Osteocyte (in vitro differentiated cells): ENCODE results near the gene CMC4. TPM values are rescaled to one million over a fixed set of nuclear protein-coding genes. Genes with fewer than 3 reads are reported as not detected.

Source experiments
- DNase-seq: peaks from one replicate; pipeline ENCODE4 v3.0.0; 2021; ENCODE audit warnings: mixed read lengths; ENCODE audit not compliant: unreplicated experiment; ENCODE audit errors: extremely low spot score
- H3K27ac Mint-ChIP-seq: one replicate; pipeline ENCODE4 v1.8.0; 2021; ENCODE audit warnings: mild to moderate bottlenecking, mixed read lengths; ENCODE audit not compliant: unreplicated experiment
- H3K27me3 Mint-ChIP-seq: one replicate; pipeline ENCODE4 v1.8.0; 2021; ENCODE audit warnings: mixed read lengths; ENCODE audit not compliant: unreplicated experiment
- H3K36me3 Mint-ChIP-seq: one replicate; pipeline ENCODE4 v1.8.0; 2021; ENCODE audit warnings: mixed read lengths; ENCODE audit not compliant: unreplicated experiment
- H3K4me1 Mint-ChIP-seq: one replicate; pipeline ENCODE4 v1.8.0; 2021; ENCODE audit warnings: mixed read lengths; ENCODE audit not compliant: unreplicated experiment
- H3K4me3 Mint-ChIP-seq: one replicate; pipeline ENCODE4 v1.8.0; 2021; ENCODE audit warnings: mild to moderate bottlenecking, moderate library complexity, mixed read lengths; ENCODE audit not compliant: unreplicated experiment
- H3K9me3 Mint-ChIP-seq: one replicate; pipeline ENCODE4 v1.8.0; 2021; ENCODE audit warnings: mixed read lengths; ENCODE audit not compliant: unreplicated experiment
- CTCF ChIP-seq: fragments of 200-600 bp; sonication (generic); IDR thresholded peaks from 2 replicates; pipeline ENCODE4 v1.5.0; 2021; ENCODE audit warnings: antibody characterized with exemption, mild to moderate bottlenecking, moderate library complexity
- total RNA-seq: library from RNA; stranded (reverse); gene quantifications from 2 replicates; pipeline ENCODE4 v1.2.1, GENCODE V29; 2021

The CMC4 gene
- total RNA-seq, 1 donor from 2014 or later: 6.9 TPM

DNA sequence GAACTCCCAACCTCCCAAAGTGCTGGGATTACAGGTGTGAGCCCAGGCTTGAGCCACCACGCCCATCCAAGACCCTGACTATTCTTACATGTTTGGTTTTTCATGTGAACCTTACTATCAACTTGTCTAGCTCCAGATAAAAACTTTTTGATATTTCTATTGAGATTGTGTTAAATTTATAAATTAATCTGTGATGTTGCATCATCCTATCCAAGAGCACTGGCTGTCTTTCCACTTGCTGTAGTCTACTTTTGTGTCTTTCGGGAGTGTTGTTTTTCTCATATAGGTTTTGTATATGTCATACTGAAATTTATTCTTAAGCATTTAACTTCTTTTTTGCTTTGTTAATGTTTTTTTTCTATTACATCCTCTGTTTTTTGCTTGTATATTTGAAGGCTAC is 35.0 kb upstream of the CMC4 start:
- peaks cover 5% of the 10 kb centered on the region for H3K36me3 Mint-ChIP-seq
- H3K4me1 Mint-ChIP-seq: no peaks in the 10 kb centered on the region
- H3K9me3 Mint-ChIP-seq: peaks cover 11% of the 10 kb centered on the region
- H3K4me3 Mint-ChIP-seq: no peak overlapping the region
- TF ChIP-seq CTCF: no peak
- no peak overlapping the region for H3K27ac Mint-ChIP-seq
- DNase-seq: no peak
- no peaks in the 10 kb centered on the region for H3K27me3 Mint-ChIP-seq

GRCh38 chrX:155094468-155095061 is 23.6 kb upstream of the CMC4 start:
- no peaks in the 10 kb centered on the region for H3K27me3 Mint-ChIP-seq
- peaks cover 3% of the 10 kb centered on the region for H3K36me3 Mint-ChIP-seq
- no peak overlapping the region for H3K4me3 Mint-ChIP-seq
- H3K9me3 Mint-ChIP-seq: peaks cover 12% of the 10 kb centered on the region
- TF ChIP-seq CTCF: peak; percentile 67
- H3K4me1 Mint-ChIP-seq: no peaks in the 10 kb centered on the region
- H3K27ac Mint-ChIP-seq: no peak overlapping the region
- DNase-seq: no peak

GRCh38 chrX:155086961-155087735 is 16.2 kb upstream of the CMC4 start:
- no peaks in the 10 kb centered on the region for H3K36me3 Mint-ChIP-seq
- H3K4me1 Mint-ChIP-seq: no peaks in the 10 kb centered on the region
- no peaks in the 10 kb centered on the region for H3K9me3 Mint-ChIP-seq
- H3K27ac Mint-ChIP-seq: no peak overlapping the region
- no peak overlapping the region for H3K4me3 Mint-ChIP-seq
- no peak for DNase-seq
- no peak for TF ChIP-seq CTCF
- no peaks in the 10 kb centered on the region for H3K27me3 Mint-ChIP-seq

- Mint-ChIP-seq H3K9me3 (no peaks in the 10 kb centered on the region), H3K4me3 (no peak overlapping the region), H3K4me1 (no peaks in the 10 kb centered on the region), H3K27me3 (no peaks in the 10 kb centered on the region), H3K36me3 (peaks cover 2% of the 10 kb centered on the region), H3K27ac (no peak overlapping the region)
- peak; percentile 49 for TF ChIP-seq CTCF
- no peak for DNase-seq
These were observed 15.4 kb upstream of the CMC4 start for GRCh38 chrX:155086202-155086840.

DNA sequence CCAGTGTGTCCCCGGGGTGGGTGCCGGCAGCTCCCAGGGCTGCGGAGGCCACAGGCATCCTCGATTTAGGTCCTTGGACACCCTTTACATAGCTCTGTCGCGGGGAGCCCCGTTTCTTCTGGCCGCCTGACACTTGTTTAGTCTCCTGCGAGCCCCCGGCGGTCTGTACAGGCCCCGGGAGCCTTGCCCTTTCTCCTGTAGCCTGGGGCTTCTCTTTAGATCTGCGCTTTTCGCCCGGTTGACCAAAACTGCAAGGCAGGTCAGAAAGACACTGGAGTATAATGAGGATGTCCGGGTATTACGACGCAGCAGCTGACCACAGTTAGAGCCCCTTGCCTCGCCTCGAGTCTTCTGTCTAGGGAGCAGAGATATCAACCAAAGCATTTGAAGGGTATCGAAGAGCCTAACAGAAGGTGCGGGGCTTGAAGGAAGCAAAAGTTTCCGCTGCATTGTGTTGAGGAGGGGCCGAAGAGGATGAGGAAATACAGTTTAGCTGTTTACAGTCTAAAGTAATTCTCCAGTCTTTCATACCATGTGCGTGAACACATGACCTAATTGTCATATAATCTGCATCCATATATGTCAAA is 851 bp upstream of the CMC4 start:
- Mint-ChIP-seq H3K27ac (peak overlapping the region; percentile 85), H3K4me3 (peak overlapping the region; percentile 86), H3K36me3 (peaks cover 2% of the 10 kb centered on the region), H3K9me3 (no peaks in the 10 kb centered on the region), H3K4me1 (peaks cover 27% of the 10 kb centered on the region), H3K27me3 (no peaks in the 10 kb centered on the region)
- no peak for DNase-seq
- no peak for TF ChIP-seq CTCF
